Activated T-cell treated with anti-CD3 and anti-CD28 coated beads, Interleukin-2, amount 50 U/mL, for 72 hours (primary cell): ENCODE results near the gene CLIP3. TPM values are rescaled to one million over a fixed set of nuclear protein-coding genes. Genes with fewer than 3 reads are reported as not detected.

Experiments
- ATAC-seq, 2 donors: fragments of 150-1000 bp; cut with Tn5 transposase; replicated peaks in 1 of 2; 2 replicates each; pipeline ENCODE4 v1.10.0; 2021; ENCODE audit warnings: moderate library complexity in 2 of 2, mild to moderate bottlenecking in 1 of 2
- DNase-seq, 2 donors: peaks; one replicate each; pipeline ENCODE4 v3.0.0; 2021 to 2022; ENCODE audit warnings: mixed read lengths in 1 of 2
- H3K27ac Mint-ChIP-seq: one replicate; pipeline ENCODE4 v1.8.0; 2022; ENCODE audit warnings: mild to moderate bottlenecking, moderate library complexity, mixed read lengths
- H3K27me3 Mint-ChIP-seq: one replicate; pipeline ENCODE4 v1.8.0; 2022; ENCODE audit warnings: low read depth, mixed read lengths
- H3K36me3 Mint-ChIP-seq, 2 donors: one replicate each; pipeline ENCODE4 v1.8.0; 2022; ENCODE audit warnings: mixed read lengths in 2 of 2, mild to moderate bottlenecking in 1 of 2; ENCODE audit not compliant: insufficient read depth in 2 of 2
- H3K4me1 Mint-ChIP-seq: one replicate; pipeline ENCODE4 v1.8.0; 2022; ENCODE audit warnings: low read depth, mixed read lengths
- H3K4me3 Mint-ChIP-seq, 2 donors: one replicate each; pipeline ENCODE4 v1.8.0; 2022; ENCODE audit warnings: mild to moderate bottlenecking in 2 of 2, mixed read lengths in 2 of 2, moderate library complexity in 2 of 2
- H3K9me3 Mint-ChIP-seq, 2 donors: one replicate each; pipeline ENCODE4 v1.8.0; 2022; ENCODE audit warnings: mixed read lengths in 2 of 2
- total RNA-seq, 2 donors: library from RNA; stranded (reverse); gene quantifications; one replicate each; pipeline ENCODE4 v1.2.3, GENCODE V29; 2022

CLIP3 gene
- total RNA-seq, 2 donors from 2014 or later, result 1.0 to 2.7 TPM

DNA sequence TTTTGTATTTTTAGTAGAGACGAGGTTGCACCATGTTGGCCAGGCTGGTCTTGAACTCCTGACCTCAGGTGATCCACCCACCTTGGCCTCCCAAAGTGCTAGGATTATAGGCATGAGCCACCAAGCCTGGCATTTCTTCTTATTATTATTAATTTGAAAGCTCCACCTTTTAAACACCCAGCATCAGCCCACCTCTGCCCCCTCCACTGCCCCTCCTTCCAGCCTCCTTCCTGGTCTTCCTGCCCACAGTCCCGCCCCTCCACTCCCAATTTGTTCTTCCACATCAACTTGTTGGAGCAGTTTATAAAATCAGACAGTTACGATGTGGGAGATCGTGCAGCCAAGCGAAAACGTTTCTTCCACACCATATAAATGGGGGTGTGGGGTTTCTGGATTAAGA lies 7.8 kb upstream of the CLIP3 start:
- Mint-ChIP-seq H3K4me1 (peaks cover 15% of the 10 kb centered on the region), H3K9me3 (no peaks in the 10 kb centered on the region), H3K36me3 (peaks cover 0 to 2% of the 10 kb centered on the region in 2 donors), H3K27me3 (no peaks in the 10 kb centered on the region), H3K4me3 (no peak overlapping the region), H3K27ac (no peak overlapping the region)
- DNase-seq (no peak), ATAC-seq (no peak)

GRCh38 chr19:36031308-36031707 lies 1.4 kb downstream of the CLIP3 start:
- Mint-ChIP-seq H3K27me3 (no peaks in the 10 kb centered on the region), H3K4me1 (peaks cover 21% of the 10 kb centered on the region), H3K9me3 (no peaks in the 10 kb centered on the region), H3K36me3 (peaks cover 4 to 7% of the 10 kb centered on the region in 2 donors), H3K4me3 (no peak overlapping the region), H3K27ac (no peak overlapping the region)
- no peak for DNase-seq
- no peak for ATAC-seq

GRCh38 chr19:36030264-36031148 lies 2.2 kb downstream of the CLIP3 start:
- Mint-ChIP-seq H3K36me3 (peaks cover 4% of the 10 kb centered on the region in 2 donors), H3K27me3 (no peaks in the 10 kb centered on the region), H3K4me1 (peaks cover 15% of the 10 kb centered on the region), H3K9me3 (no peaks in the 10 kb centered on the region), H3K4me3 (no peak overlapping the region), H3K27ac (no peak overlapping the region)
- no peak for ATAC-seq
- DNase-seq, result no peak

- H3K4me1 Mint-ChIP-seq, result peaks cover 5% of the 10 kb centered on the region
- peaks cover 0 to 2% of the 10 kb centered on the region in 2 donors for H3K36me3 Mint-ChIP-seq
- no peaks in the 10 kb centered on the region for H3K9me3 Mint-ChIP-seq
- no peak for DNase-seq
- H3K4me3 Mint-ChIP-seq, result no peak overlapping the region
- no peak for ATAC-seq
- H3K27ac Mint-ChIP-seq, result no peak overlapping the region
- no peaks in the 10 kb centered on the region for H3K27me3 Mint-ChIP-seq
Observed at GRCh38 chr19:36028313-36029041, 4.2 kb downstream of the CLIP3 start.

GRCh38 chr19:36027696-36028095 lies 5.0 kb downstream of the CLIP3 start:
- Mint-ChIP-seq H3K4me1 (peaks cover 5% of the 10 kb centered on the region), H3K27ac (no peak overlapping the region), H3K4me3 (no peak overlapping the region), H3K36me3 (peaks cover 2% of the 10 kb centered on the region in 2 donors), H3K9me3 (no peaks in the 10 kb centered on the region), H3K27me3 (no peaks in the 10 kb centered on the region)
- no peak for ATAC-seq
- no peak for DNase-seq

- Mint-ChIP-seq H3K27me3 (no peaks in the 10 kb centered on the region), H3K9me3 (no peaks in the 10 kb centered on the region), H3K27ac (no peak overlapping the region), H3K36me3 (peaks cover 2 to 3% of the 10 kb centered on the region in 2 donors), H3K4me1 (no peaks in the 10 kb centered on the region), H3K4me3 (no peak overlapping the region)
- no peak for ATAC-seq
- no peak for DNase-seq
Observed at GRCh38 chr19:36026091-36026876, 6.4 kb downstream of the CLIP3 start.

GRCh38 chr19:36025541-36025940 lies 7.1 kb downstream of the CLIP3 start:
- peaks cover 1 to 3% of the 10 kb centered on the region in 2 donors for H3K36me3 Mint-ChIP-seq
- ATAC-seq (no peak), DNase-seq (no peak)
- H3K27ac Mint-ChIP-seq, result no peak overlapping the region
- no peaks in the 10 kb centered on the region for H3K9me3 Mint-ChIP-seq
- no peak overlapping the region for H3K4me3 Mint-ChIP-seq
- no peaks in the 10 kb centered on the region for H3K27me3 Mint-ChIP-seq
- H3K4me1 Mint-ChIP-seq, result no peaks in the 10 kb centered on the region

- Mint-ChIP-seq H3K9me3 (no peaks in the 10 kb centered on the region), H3K4me1 (no peaks in the 10 kb centered on the region), H3K4me3 (no peak overlapping the region), H3K27me3 (no peaks in the 10 kb centered on the region), H3K27ac (no peak overlapping the region), H3K36me3 (peaks cover 0 to 3% of the 10 kb centered on the region in 2 donors)
- ATAC-seq, result no peak
- DNase-seq, result no peak
Observed at GRCh38 chr19:36023432-36023831, 9.2 kb downstream of the CLIP3 start.

GRCh38 chr19:36019061-36019670 lies 13.5 kb downstream of the CLIP3 start:
- H3K4me1 Mint-ChIP-seq, result peaks cover 18% of the 10 kb centered on the region
- no peaks in the 10 kb centered on the region for H3K9me3 Mint-ChIP-seq
- ATAC-seq (no peak), DNase-seq (no peak)
- no peak overlapping the region for H3K27ac Mint-ChIP-seq
- no peaks in the 10 kb centered on the region for H3K27me3 Mint-ChIP-seq
- H3K36me3 Mint-ChIP-seq, result peaks cover 3 to 6% of the 10 kb centered on the region in 2 donors
- no peak overlapping the region for H3K4me3 Mint-ChIP-seq

- peak within 1 kb of the TSS; percentile 95 to 99 for H3K4me3 Mint-ChIP-seq
- DNase-seq (peak; percentile 100), ATAC-seq (peak; percentile 97 to 98)
- H3K4me1 Mint-ChIP-seq, result peaks cover 46% of the 10 kb centered on the region
- peaks cover 4 to 6% of the 10 kb centered on the region in 2 donors for H3K36me3 Mint-ChIP-seq
- H3K9me3 Mint-ChIP-seq, result no peaks in the 10 kb centered on the region
- H3K27me3 Mint-ChIP-seq, result no peaks in the 10 kb centered on the region
- H3K27ac Mint-ChIP-seq, result peak within 1 kb of the TSS; percentile 95
Observed at GRCh38 chr19:36014012-36014924, 18.4 kb downstream of the CLIP3 start, which contains the start of gene ALKBH6. Gene ALKBH6, minus strand, starts transcription at chr19:36014213. Its CDS starts 816 bp downstream, at chr19:36013397.

- Mint-ChIP-seq H3K9me3 (no peaks in the 10 kb centered on the region), H3K27ac (peak overlapping the region; percentile 95), H3K27me3 (no peaks in the 10 kb centered on the region), H3K4me1 (peaks cover 52% of the 10 kb centered on the region), H3K36me3 (peaks cover 4 to 6% of the 10 kb centered on the region in 2 donors), H3K4me3 (peak overlapping the region; percentile 95 to 99)
- DNase-seq, result peak in 1 of 2 donors; percentile 10
- ATAC-seq, result no peak
Observed at GRCh38 chr19:36013280-36014011, 19.2 kb downstream of the CLIP3 start.
